Measurements from ENCODE around the gene PPARG. TPM values are rescaled to one million over a fixed set of nuclear protein-coding genes. Genes with fewer than 3 reads are reported as not detected.

PPARG gene
- polyA plus RNA-seq, 3 donors from 2014 or later: not detected

GRCh38 chr3:12286927-12287726 lies 1.7 kb upstream of the PPARG start:
- peak overlapping the region in 1 of 5 donors; percentile 3 for H3K4me3 Mint-ChIP-seq
- H3K27me3 Mint-ChIP-seq (ENCODE audit: low read depth in 3 of 3): peaks cover 18 to 20% (median 20%) of the 10 kb centered on the region in 3 donors
- H3K9me3 Mint-ChIP-seq: peaks cover 0 to 6% (median 0%) of the 10 kb centered on the region in 6 donors
- peaks cover 0 to 3% (median 0%) of the 10 kb centered on the region in 3 donors for H3K36me3 Mint-ChIP-seq
- H3K27ac Mint-ChIP-seq: peak overlapping the region in 1 of 6 donors; percentile 58
- peaks cover 0 to 2% of the 10 kb centered on the region in 2 donors for H3K4me1 Mint-ChIP-seq
- DNase-seq: no peak

- no peak overlapping the region for H3K27ac Mint-ChIP-seq
- peaks cover 16 to 20% (median 19%) of the 10 kb centered on the region in 3 donors for H3K27me3 Mint-ChIP-seq (ENCODE audit: low read depth in 3 of 3)
- peaks cover 0 to 2% of the 10 kb centered on the region in 2 donors for H3K4me1 Mint-ChIP-seq
- H3K36me3 Mint-ChIP-seq: peaks cover 0 to 3% (median 0%) of the 10 kb centered on the region in 3 donors
- no peak for DNase-seq
- H3K4me3 Mint-ChIP-seq: no peak overlapping the region
- peaks cover 0 to 6% (median 0%) of the 10 kb centered on the region in 6 donors for H3K9me3 Mint-ChIP-seq
Measured at GRCh38 chr3:12287727-12288181, 1.1 kb upstream of the PPARG start.

GRCh38 chr3:12289524-12289923 lies 654 bp downstream of the PPARG start:
- Mint-ChIP-seq H3K9me3 (peaks cover 0 to 6% (median 0%) of the 10 kb centered on the region in 6 donors), H3K27me3 (ENCODE audit: low read depth in 3 of 3) (peaks cover 10 to 18% (median 18%) of the 10 kb centered on the region in 3 donors), H3K4me3 (no peak overlapping the region), H3K27ac (no peak overlapping the region), H3K4me1 (peaks cover 0 to 2% of the 10 kb centered on the region in 2 donors), H3K36me3 (peaks cover 0 to 3% (median 0%) of the 10 kb centered on the region in 3 donors)
- no peak for DNase-seq

- Mint-ChIP-seq H3K9me3 (no peaks in the 10 kb centered on the region), H3K4me1 (no peaks in the 10 kb centered on the region), H3K27ac (no peak overlapping the region), H3K4me3 (no peak overlapping the region), H3K36me3 (no peaks in the 10 kb centered on the region), H3K27me3 (ENCODE audit: low read depth in 3 of 3) (peaks cover 5 to 6% (median 6%) of the 10 kb centered on the region in 3 donors)
- no peak for DNase-seq
Measured at GRCh38 chr3:12292770-12293169, 3.9 kb downstream of the PPARG start.

GRCh38 chr3:12294885-12295580 lies 6.2 kb downstream of the PPARG start:
- no peaks in the 10 kb centered on the region for H3K9me3 Mint-ChIP-seq
- H3K27ac Mint-ChIP-seq: no peak overlapping the region

GRCh38 chr3:12296511-12296910 lies 7.6 kb downstream of the PPARG start:
- H3K9me3 Mint-ChIP-seq: no peaks in the 10 kb centered on the region
- DNase-seq: no peak

More at GRCh38 chr3:12294885-12295580, 6.2 kb downstream of the PPARG start:
- Mint-ChIP-seq H3K27me3 (ENCODE audit: low read depth in 3 of 3) (peaks cover 0 to 5% (median 4%) of the 10 kb centered on the region in 3 donors), H3K4me3 (no peak overlapping the region), H3K36me3 (no peaks in the 10 kb centered on the region), H3K4me1 (no peaks in the 10 kb centered on the region)
- no peak for DNase-seq

GRCh38 chr3:12299026-12299425 lies 10.2 kb downstream of the PPARG start:
- Mint-ChIP-seq H3K27ac (no peak overlapping the region), H3K36me3 (no peaks in the 10 kb centered on the region), H3K4me3 (no peak overlapping the region), H3K4me1 (no peaks in the 10 kb centered on the region), H3K27me3 (ENCODE audit: low read depth in 3 of 3) (peaks cover 0 to 4% (median 1%) of the 10 kb centered on the region in 3 donors), H3K9me3 (peaks cover 0 to 3% (median 0%) of the 10 kb centered on the region in 6 donors)
- DNase-seq: no peak

More at GRCh38 chr3:12296511-12296910, 7.6 kb downstream of the PPARG start:
- no peaks in the 10 kb centered on the region for H3K4me1 Mint-ChIP-seq
- H3K27me3 Mint-ChIP-seq (ENCODE audit: low read depth in 3 of 3): peaks cover 0 to 4% (median 2%) of the 10 kb centered on the region in 3 donors
- H3K4me3 Mint-ChIP-seq: no peak overlapping the region
- no peaks in the 10 kb centered on the region for H3K36me3 Mint-ChIP-seq
- H3K27ac Mint-ChIP-seq: no peak overlapping the region

- Mint-ChIP-seq H3K27me3 (ENCODE audit: low read depth in 3 of 3) (peaks cover 0 to 6% (median 3%) of the 10 kb centered on the region in 3 donors), H3K36me3 (no peaks in the 10 kb centered on the region), H3K27ac (no peak overlapping the region), H3K4me1 (no peaks in the 10 kb centered on the region), H3K4me3 (no peak overlapping the region), H3K9me3 (peaks cover 0 to 3% (median 0%) of the 10 kb centered on the region in 6 donors)
- no peak for DNase-seq
Measured at GRCh38 chr3:12300137-12300536, 11.3 kb downstream of the PPARG start.

- no peak overlapping the region for H3K4me3 Mint-ChIP-seq
- peaks cover 0 to 6% (median 3%) of the 10 kb centered on the region in 3 donors for H3K27me3 Mint-ChIP-seq (ENCODE audit: low read depth in 3 of 3)
- no peak overlapping the region for H3K27ac Mint-ChIP-seq
- no peaks in the 10 kb centered on the region for H3K4me1 Mint-ChIP-seq
- H3K36me3 Mint-ChIP-seq: no peaks in the 10 kb centered on the region
- H3K9me3 Mint-ChIP-seq: peaks cover 0 to 3% (median 0%) of the 10 kb centered on the region in 6 donors
- no peak for DNase-seq
Measured at GRCh38 chr3:12301031-12301430, 12.2 kb downstream of the PPARG start.

- no peak for DNase-seq
- Mint-ChIP-seq H3K27me3 (ENCODE audit: low read depth in 3 of 3) (peaks cover 0 to 3% (median 1%) of the 10 kb centered on the region in 3 donors), H3K4me3 (no peak overlapping the region)
Measured at GRCh38 chr3:12301513-12301912, 12.6 kb downstream of the PPARG start.

GRCh38 chr3:12302564-12302963 lies 13.7 kb downstream of the PPARG start:
- Mint-ChIP-seq H3K27ac (no peak overlapping the region), H3K27me3 (ENCODE audit: low read depth in 3 of 3) (peaks cover 0 to 2% (median 1%) of the 10 kb centered on the region in 3 donors), H3K36me3 (no peaks in the 10 kb centered on the region), H3K4me3 (no peak overlapping the region), H3K9me3 (peaks cover 0 to 3% (median 0%) of the 10 kb centered on the region in 6 donors), H3K4me1 (no peaks in the 10 kb centered on the region)
- DNase-seq: no peak

More at GRCh38 chr3:12301513-12301912, 12.6 kb downstream of the PPARG start:
- no peaks in the 10 kb centered on the region for H3K36me3 Mint-ChIP-seq
- no peak overlapping the region for H3K27ac Mint-ChIP-seq
- no peaks in the 10 kb centered on the region for H3K4me1 Mint-ChIP-seq
- H3K9me3 Mint-ChIP-seq: peaks cover 0 to 3% (median 0%) of the 10 kb centered on the region in 6 donors

- Mint-ChIP-seq H3K27ac (no peak overlapping the region), H3K4me1 (no peaks in the 10 kb centered on the region), H3K27me3 (ENCODE audit: low read depth in 3 of 3) (peaks cover 0 to 2% (median 1%) of the 10 kb centered on the region in 3 donors), H3K4me3 (no peak overlapping the region), H3K36me3 (no peaks in the 10 kb centered on the region), H3K9me3 (peaks cover 0 to 3% (median 0%) of the 10 kb centered on the region in 6 donors)
- DNase-seq: no peak
Measured at GRCh38 chr3:12303534-12303933, 14.7 kb downstream of the PPARG start.

- H3K27me3 Mint-ChIP-seq (ENCODE audit: low read depth in 3 of 3): peaks cover 0 to 2% (median 1%) of the 10 kb centered on the region in 3 donors
- H3K27ac Mint-ChIP-seq: no peak overlapping the region
- peaks cover 0 to 3% (median 0%) of the 10 kb centered on the region in 6 donors for H3K9me3 Mint-ChIP-seq
- H3K36me3 Mint-ChIP-seq: no peaks in the 10 kb centered on the region
- no peak overlapping the region for H3K4me3 Mint-ChIP-seq
- H3K4me1 Mint-ChIP-seq: no peaks in the 10 kb centered on the region
- DNase-seq: no peak
Measured at GRCh38 chr3:12303993-12304392, 15.1 kb downstream of the PPARG start.

GRCh38 chr3:12307136-12307535 lies 18.3 kb downstream of the PPARG start:
- Mint-ChIP-seq H3K9me3 (peaks cover 0 to 3% (median 0%) of the 10 kb centered on the region in 6 donors), H3K27me3 (ENCODE audit: low read depth in 3 of 3) (peaks cover 0 to 6% (median 1%) of the 10 kb centered on the region in 3 donors), H3K4me1 (no peaks in the 10 kb centered on the region), H3K36me3 (no peaks in the 10 kb centered on the region), H3K4me3 (no peak overlapping the region), H3K27ac (no peak overlapping the region)
- no peak for DNase-seq

Data from immature natural killer cell (primary cell).